Measurements from ENCODE around the gene CCDC183. TPM values are rescaled to one million over a fixed set of nuclear protein-coding genes. Genes with fewer than 3 reads are reported as not detected.

The CCDC183 gene
- total and polyA plus RNA-seq, 2 of the 4 experiments (the other 2 are of a cell fraction), result under 0.01 to 0.29 TPM

DNA sequence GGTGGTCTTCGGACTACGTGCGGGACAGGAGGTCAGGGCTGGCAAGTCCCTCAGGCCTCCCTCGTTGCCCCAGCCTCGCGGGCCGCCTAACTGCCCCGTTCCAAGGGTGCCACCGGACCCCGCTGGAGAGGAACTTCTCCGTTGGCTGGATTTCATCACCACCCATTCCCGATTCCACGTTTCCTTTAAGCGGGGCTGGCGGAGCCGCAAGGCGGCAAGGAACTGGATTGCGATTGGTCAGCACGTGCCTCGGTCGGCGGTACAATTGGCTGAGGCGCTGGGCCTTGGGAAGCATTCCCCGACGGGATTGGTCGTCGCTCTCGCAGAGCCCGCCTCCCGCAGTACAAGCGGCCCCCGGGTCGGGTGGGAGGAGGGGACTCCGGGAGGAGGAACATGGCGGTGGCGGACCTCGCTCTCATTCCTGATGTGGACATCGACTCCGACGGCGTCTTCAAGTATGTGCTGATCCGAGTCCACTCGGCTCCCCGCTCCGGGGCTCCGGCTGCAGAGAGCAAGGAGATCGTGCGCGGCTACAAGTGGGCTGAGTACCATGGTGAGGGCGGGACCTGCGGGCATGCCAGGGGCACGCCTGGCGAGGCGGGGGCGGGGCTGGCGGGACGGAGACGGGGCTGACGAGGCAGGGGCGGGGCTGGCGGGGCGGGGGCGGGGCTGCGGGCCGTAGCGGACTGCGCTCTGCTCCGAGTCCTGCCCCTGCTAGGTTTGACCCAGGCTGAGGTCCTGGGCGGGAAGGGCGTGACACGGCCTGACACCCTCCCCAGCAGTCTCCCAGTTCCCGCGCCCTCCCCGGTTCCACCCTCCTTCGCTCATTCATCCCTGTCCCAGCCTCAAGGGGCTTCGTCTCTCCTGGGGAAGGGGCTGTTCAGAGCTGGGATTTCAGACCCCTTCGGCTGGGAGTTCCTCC, 53.2 kb downstream of the CCDC183 start, which contains the start of gene PHPT1:
Gene PHPT1 (plus strand): TSS at position 372 of the 922 bp plus-strand sequence. CDS start 22 bp downstream, at position 394.
- POLR2A ChIA-PET (ENCODE audit: unreplicated experiment), result interaction anchor here (0.7 kb wide), 1 partner anchor 187 kb away, joined by 7 read pairs; no protein-coding TSS in a partner anchor
- ATAC-seq (ENCODE audit: low read depth) (peak; percentile 84), DNase-seq (peak; percentile 99)
- peak within 1 kb of the TSS; percentile 97 for H2BK120ac ChIP-seq (ENCODE audit: low read depth, low read length)
- no TSS peak for BruUV-seq (replicated peaks)
- peak within 1 kb of the TSS; percentile 100 for H2AFZ ChIP-seq (replicated peaks; ENCODE audit: low read length, poor library complexity)
- peak within 1 kb of the TSS; percentile 99 for H2AK5ac ChIP-seq (ENCODE audit: low read depth, low read length)
- peaks cover 14% of the 10 kb centered on the region; the same call in 1 of the 2 replicates for H3K36me3 ChIP-seq (ENCODE audit: control insufficient read depth, insufficient read depth, low read length)
- intact Hi-C loops (cut with micrococcal nuclease) (loop anchor here (2.0 kb wide), 1 partner anchor 96 kb away; the partner anchor contains the start of genes C8G and FBXW5), in situ Hi-C loops (cut with MboI; ENCODE audit: low sequenced_read_pairs) (no loop called here), dilution Hi-C loops (cut with HindIII; ENCODE audit: low sequenced_read_pairs, unreplicated experiment) (no loop called here)
- H3K27me3 ChIP-seq (ENCODE audit: control insufficient read depth, insufficient read depth, low read length), result peaks cover 20% of the 10 kb centered on the region
- peak within 1 kb of the TSS; percentile 97 for H2BK5ac ChIP-seq (ENCODE audit: low read depth, low read length, poor library complexity, severe bottlenecking)
- peak within 1 kb of the TSS; percentile 87 for H4K5ac ChIP-seq (ENCODE audit: low read depth, low read length)
- peak within 1 kb of the TSS; percentile 100 for H3K14ac ChIP-seq (replicated peaks; ENCODE audit: low read depth, low read length)
- peak within 1 kb of the TSS; percentile 100 for H3K4ac ChIP-seq (ENCODE audit: low read depth, low read length)
- peak within 1 kb of the TSS; percentile 97 for H3K27ac ChIP-seq (ENCODE audit: insufficient read depth, low read length)
- peaks cover 6% of the 10 kb centered on the region; the same call in 1 of the 2 replicates for H3K9me3 ChIP-seq (ENCODE audit: control insufficient read depth, insufficient read depth, low read length)
- H3K4me1 ChIP-seq (ENCODE audit: control insufficient read depth, insufficient read depth, low read length), result peaks cover 9% of the 10 kb centered on the region
- H3K56ac ChIP-seq (ENCODE audit: extremely low read depth, insufficient read depth, low read length), result peak within 1 kb of the TSS; percentile 98
- H3K4me2 ChIP-seq (ENCODE audit: low read depth, low read length), result peak within 1 kb of the TSS; percentile 91
- no peaks in the 10 kb centered on the region for H3K9me1 ChIP-seq (ENCODE audit: insufficient read depth, low read length)
- H3K23ac ChIP-seq (ENCODE audit: low read depth, low read length), result peak within 1 kb of the TSS; percentile 100
- CTCF ChIA-PET, result no interaction called here
- WGBS, 2 experiments (ENCODE audit: extremely low coverage in 2 of 2, insufficient read length in 1 of 2), result 0% methylated on average over 9 of the region's 77 CpGs; no CpG with 5 or more reads in 1 of the 2 experiments
- H2BK20ac ChIP-seq (ENCODE audit: low read depth, low read length), result peak within 1 kb of the TSS; percentile 77
- H4K91ac ChIP-seq (ENCODE audit: insufficient read depth, low read depth, low read length), result peak within 1 kb of the TSS; percentile 99
- peak within 1 kb of the TSS; percentile 97; the same call in 1 of the 3 replicates for H2BK15ac ChIP-seq (ENCODE audit: low read depth, low read length)
- H4K8ac ChIP-seq (ENCODE audit: low read depth in 2 of 2, low read length in 2 of 2), result peak within 1 kb of the TSS; percentile 90 to 99
- peak within 1 kb of the TSS; percentile 95 for H3K9ac ChIP-seq (ENCODE audit: low read depth, low read length)
- H3K4me3 ChIP-seq (ENCODE audit: insufficient read depth, low read depth, low read length), result peak within 1 kb of the TSS; percentile 92
- TF ChIP-seq CHD1 (IDR thresholded peaks at IDR 0.05; ENCODE audit: low read depth, low read length) (no peak), RFX5 (IDR thresholded peaks at IDR 0.05; ENCODE audit: low read depth, low read length) (no peak), POLR2A (IDR thresholded peaks at IDR 0.05; ENCODE audit: low read depth, low read length) (peak; percentile 89), NFE2L2 (IDR thresholded peaks at IDR 0.05; ENCODE audit: low read depth, low read length) (no peak), MXI1 (IDR thresholded peaks at IDR 0.05; ENCODE audit: borderline replicate concordance, low read depth, low read length) (peak; percentile 55; the same call in 1 of the 2 replicates), CEBPB (IDR thresholded peaks at IDR 0.05; ENCODE audit: low read depth, low read length) (peak; percentile 89), BHLHE40 (IDR thresholded peaks at IDR 0.05; ENCODE audit: low read depth, low read length) (peak; percentile 74; the same call in 1 of the 2 replicates), FOS (IDR thresholded peaks at IDR 0.05; ENCODE audit: low read depth, low read length) (peak; percentile 74; the same call in 1 of the 2 replicates), MAZ (IDR thresholded peaks at IDR 0.05; ENCODE audit: borderline replicate concordance, low read depth, low read length) (peak; percentile 95; the same call in 1 of the 2 replicates)
- TF ChIP-seq, protein P1, sequence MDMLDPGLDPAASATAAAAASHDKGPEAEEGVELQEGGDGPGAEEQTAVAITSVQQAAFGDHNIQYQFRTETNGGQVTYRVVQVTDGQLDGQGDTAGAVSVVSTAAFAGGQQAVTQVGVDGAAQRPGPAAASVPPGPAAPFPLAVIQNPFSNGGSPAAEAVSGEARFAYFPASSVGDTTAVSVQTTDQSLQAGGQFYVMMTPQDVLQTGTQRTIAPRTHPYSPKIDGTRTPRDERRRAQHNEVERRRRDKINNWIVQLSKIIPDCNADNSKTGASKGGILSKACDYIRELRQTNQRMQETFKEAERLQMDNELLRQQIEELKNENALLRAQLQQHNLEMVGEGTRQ (IDR thresholded peaks at IDR 0.05; ENCODE audit: low read depth, low read length), result peak; percentile 87
- peaks cover 20% of the 10 kb centered on the region for H4K20me1 ChIP-seq (ENCODE audit: insufficient read depth, low read length)
- peak within 1 kb of the TSS; percentile 88 for H3K18ac ChIP-seq (ENCODE audit: low read depth, low read length)
- H2AK9ac ChIP-seq (replicated peaks; ENCODE audit: low read depth, low read length, poor library complexity), result peak within 1 kb of the TSS; percentile 100
- peaks cover 9 to 21% of the 10 kb centered on the region in 2 experiments; a peak in 2 of 4 replicates for H3K79me1 ChIP-seq (ENCODE audit: low read depth in 1 of 2, low read length in 2 of 2)
